Type B pancreatic cell (in vitro differentiated cells): ENCODE results near the gene CYB561D2. TPM values are rescaled to one million over a fixed set of nuclear protein-coding genes. Genes with fewer than 3 reads are reported as not detected.

Experiments used
- DNase-seq: peaks from one replicate; pipeline ENCODE4 v3.0.0; 2021; ENCODE audit warnings: mixed read lengths; ENCODE audit not compliant: unreplicated experiment; ENCODE audit errors: extremely low spot score
- H3K27ac Mint-ChIP-seq: 2 replicates; pipeline ENCODE4 v1.8.0; 2021; ENCODE audit warnings: mild to moderate bottlenecking, mixed read lengths
- H3K27me3 Mint-ChIP-seq: 2 replicates; pipeline ENCODE4 v1.8.0; 2021; ENCODE audit warnings: mixed read lengths
- H3K36me3 Mint-ChIP-seq: 2 replicates; pipeline ENCODE4 v1.8.0; 2021; ENCODE audit warnings: mixed read lengths
- H3K4me1 Mint-ChIP-seq: one replicate; pipeline ENCODE4 v1.8.0; 2021; ENCODE audit warnings: mixed read lengths; ENCODE audit not compliant: unreplicated experiment
- H3K4me3 Mint-ChIP-seq: 2 replicates; pipeline ENCODE4 v1.8.0; 2021; ENCODE audit warnings: mild to moderate bottlenecking, mixed read lengths
- H3K9me3 Mint-ChIP-seq: 2 replicates; pipeline ENCODE4 v1.8.0; 2021; ENCODE audit warnings: mixed read lengths
- total RNA-seq: library from RNA; stranded (reverse); gene quantifications from 2 replicates; pipeline ENCODE4 v1.2.1, GENCODE V29; 2021; ENCODE audit warnings: low replicate concordance
- TF ChIP-seq, protein P1 (sequence below): fragments of 200-600 bp; sonication (generic); conservative IDR thresholded peaks from 2 replicates; pipeline ENCODE4 v1.5.0; 2021; ENCODE audit warnings: antibody characterized with exemption, mild to moderate bottlenecking

CYB561D2 gene
- total RNA-seq, 1 donor from 2014 or later, result 10.1 TPM

DNA sequence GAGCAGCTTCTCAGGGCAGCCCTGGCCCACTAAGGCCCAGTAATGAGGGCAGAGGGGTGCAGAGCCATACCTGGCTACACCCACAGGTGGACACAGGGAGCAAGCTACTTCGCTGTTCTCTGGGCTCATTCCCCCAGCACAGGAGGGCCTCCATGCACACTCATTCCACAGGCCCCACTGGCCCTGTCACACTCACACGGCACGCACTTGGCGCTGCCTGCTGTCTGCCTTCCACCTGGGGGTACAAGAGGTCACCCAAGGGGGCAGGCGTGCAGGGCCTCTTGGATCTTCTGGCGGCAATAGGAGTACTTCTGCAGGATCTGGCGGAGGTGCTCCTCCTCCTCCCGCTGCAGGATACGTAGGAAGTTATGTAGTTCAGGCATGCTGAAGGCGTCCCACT, 20.3 kb upstream of the CYB561D2 start:
- TF ChIP-seq, protein P1, sequence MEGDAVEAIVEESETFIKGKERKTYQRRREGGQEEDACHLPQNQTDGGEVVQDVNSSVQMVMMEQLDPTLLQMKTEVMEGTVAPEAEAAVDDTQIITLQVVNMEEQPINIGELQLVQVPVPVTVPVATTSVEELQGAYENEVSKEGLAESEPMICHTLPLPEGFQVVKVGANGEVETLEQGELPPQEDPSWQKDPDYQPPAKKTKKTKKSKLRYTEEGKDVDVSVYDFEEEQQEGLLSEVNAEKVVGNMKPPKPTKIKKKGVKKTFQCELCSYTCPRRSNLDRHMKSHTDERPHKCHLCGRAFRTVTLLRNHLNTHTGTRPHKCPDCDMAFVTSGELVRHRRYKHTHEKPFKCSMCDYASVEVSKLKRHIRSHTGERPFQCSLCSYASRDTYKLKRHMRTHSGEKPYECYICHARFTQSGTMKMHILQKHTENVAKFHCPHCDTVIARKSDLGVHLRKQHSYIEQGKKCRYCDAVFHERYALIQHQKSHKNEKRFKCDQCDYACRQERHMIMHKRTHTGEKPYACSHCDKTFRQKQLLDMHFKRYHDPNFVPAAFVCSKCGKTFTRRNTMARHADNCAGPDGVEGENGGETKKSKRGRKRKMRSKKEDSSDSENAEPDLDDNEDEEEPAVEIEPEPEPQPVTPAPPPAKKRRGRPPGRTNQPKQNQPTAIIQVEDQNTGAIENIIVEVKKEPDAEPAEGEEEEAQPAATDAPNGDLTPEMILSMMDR, result no peak
- no peak for DNase-seq
- Mint-ChIP-seq H3K36me3 (no peaks in the 10 kb centered on the region), H3K27me3 (no peaks in the 10 kb centered on the region), H3K27ac (no peak overlapping the region), H3K4me3 (no peak overlapping the region), H3K4me1 (peaks cover 7% of the 10 kb centered on the region), H3K9me3 (no peaks in the 10 kb centered on the region)

DNA sequence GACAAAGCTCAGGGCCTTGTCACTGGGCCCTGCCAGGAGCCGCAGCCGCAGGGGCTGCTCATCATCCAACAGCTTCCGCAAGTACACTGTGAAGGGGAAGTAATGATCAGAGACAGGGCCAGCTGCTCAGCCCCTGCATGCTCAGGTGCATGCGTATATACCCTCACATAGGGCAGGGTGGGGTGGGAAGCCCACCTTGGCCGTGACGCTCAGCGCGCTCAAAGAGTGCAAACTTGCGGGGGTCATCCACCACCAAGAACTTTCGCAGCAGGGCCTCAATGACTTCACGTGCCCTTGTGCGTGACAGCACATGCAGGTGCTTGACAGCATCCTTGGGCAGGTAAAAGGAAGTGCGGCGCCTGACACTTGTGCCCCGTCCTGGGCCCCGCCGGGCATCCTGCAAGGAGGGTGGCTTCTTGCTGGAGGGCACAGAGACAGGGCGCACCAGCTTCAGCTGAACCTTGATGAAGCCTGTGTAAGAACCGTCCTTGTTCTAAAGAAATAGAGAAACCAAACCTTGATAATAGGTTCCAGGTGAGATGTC, 19.2 kb upstream of the CYB561D2 start:
- no peaks in the 10 kb centered on the region for H3K27me3 Mint-ChIP-seq
- TF ChIP-seq, protein P1, result no peak
- H3K9me3 Mint-ChIP-seq, result no peaks in the 10 kb centered on the region
- DNase-seq, result no peak
- peaks cover 3% of the 10 kb centered on the region for H3K36me3 Mint-ChIP-seq
- H3K4me3 Mint-ChIP-seq, result no peak overlapping the region
- peaks cover 13% of the 10 kb centered on the region for H3K4me1 Mint-ChIP-seq
- no peak overlapping the region for H3K27ac Mint-ChIP-seq

DNA sequence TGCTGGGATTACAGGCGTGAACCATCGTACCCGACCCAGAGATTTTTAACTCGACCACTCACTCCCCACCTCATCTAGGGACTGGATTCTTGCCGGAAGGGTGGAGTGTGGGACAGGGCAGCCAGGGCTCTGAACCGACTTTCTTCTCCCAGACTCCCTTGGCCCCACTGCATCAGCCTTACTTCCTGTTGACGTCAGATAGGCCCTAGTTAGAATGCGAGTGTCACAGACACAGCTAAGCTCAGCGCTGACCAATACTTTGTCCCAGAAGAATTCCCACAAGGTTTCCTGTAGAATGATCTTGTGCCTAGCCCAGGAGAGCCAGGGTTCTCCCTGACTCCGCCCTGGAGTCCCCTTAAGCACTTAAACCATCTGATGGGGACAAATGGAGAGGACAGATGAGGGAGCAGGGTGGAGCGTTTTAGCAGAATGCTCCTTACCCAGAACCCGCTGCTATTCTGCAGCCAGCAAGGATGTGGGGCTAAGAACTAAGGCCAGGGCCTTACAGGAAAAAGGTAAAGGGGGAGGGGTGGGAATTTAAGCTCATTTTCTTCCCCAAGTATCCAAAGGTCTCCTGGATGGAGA, 16.8 kb upstream of the CYB561D2 start:
- Mint-ChIP-seq H3K27ac (peak overlapping the region; percentile 39), H3K9me3 (no peaks in the 10 kb centered on the region), H3K27me3 (peaks cover 4% of the 10 kb centered on the region), H3K4me3 (no peak overlapping the region), H3K36me3 (peaks cover 4% of the 10 kb centered on the region), H3K4me1 (peaks cover 17% of the 10 kb centered on the region)
- TF ChIP-seq, protein P1, result no peak
- DNase-seq, result no peak

- H3K36me3 Mint-ChIP-seq, result peaks cover 4% of the 10 kb centered on the region
- H3K9me3 Mint-ChIP-seq, result no peaks in the 10 kb centered on the region
- no peak overlapping the region for H3K4me3 Mint-ChIP-seq
- peak overlapping the region; percentile 39 for H3K27ac Mint-ChIP-seq
- TF ChIP-seq, protein P1, result no peak
- peaks cover 11% of the 10 kb centered on the region for H3K27me3 Mint-ChIP-seq
- peaks cover 19% of the 10 kb centered on the region for H3K4me1 Mint-ChIP-seq
- no peak for DNase-seq
These were observed 16.2 kb upstream of the CYB561D2 start for GRCh38 chr3:50334339-50335075.

GRCh38 chr3:50336452-50337174, 14.0 kb upstream of the CYB561D2 start:
- no peak for DNase-seq
- Mint-ChIP-seq H3K27me3 (peaks cover 28% of the 10 kb centered on the region), H3K36me3 (peaks cover 4% of the 10 kb centered on the region), H3K27ac (peak overlapping the region; percentile 98), H3K4me3 (peak overlapping the region; percentile 98), H3K4me1 (peaks cover 25% of the 10 kb centered on the region), H3K9me3 (no peaks in the 10 kb centered on the region)
- TF ChIP-seq, protein P1, result peak; percentile 27
